ENCODE data around the gene SYP.

- TF ChIP-seq POLR2A (IDR thresholded peaks at IDR 0.05): no peak
- TF ChIP-seq CTCF (IDR thresholded peaks at IDR 0.05): no peak
- no peak for TF ChIP-seq EP300 (IDR thresholded peaks at IDR 0.05)
- TF ChIP-seq POLR2AphosphoS5 (IDR thresholded peaks at IDR 0.05): no peak
These were observed 44.6 kb downstream of the SYP start for GRCh38 chrX:49155243-49155899.

Measured in sigmoid colon (tissue), 4 donors.